HG02610 (cell line): Measurements from ENCODE around the gene MCUB.
"Not testable (repeated sequence)": the region's sequence is repeated elsewhere in the genome, so short reads cannot be mapped to it uniquely, and the experiment has no call there.

ENCODE experiments used
- ATAC-seq: cut with Tn5 transposase; IDR thresholded peaks from one replicate; pipeline ENCODE4 v1.9.1; 2021; ENCODE audit warnings: mild to moderate bottlenecking, moderate library complexity; ENCODE audit not compliant: unreplicated experiment

MCUB gene

DNA sequence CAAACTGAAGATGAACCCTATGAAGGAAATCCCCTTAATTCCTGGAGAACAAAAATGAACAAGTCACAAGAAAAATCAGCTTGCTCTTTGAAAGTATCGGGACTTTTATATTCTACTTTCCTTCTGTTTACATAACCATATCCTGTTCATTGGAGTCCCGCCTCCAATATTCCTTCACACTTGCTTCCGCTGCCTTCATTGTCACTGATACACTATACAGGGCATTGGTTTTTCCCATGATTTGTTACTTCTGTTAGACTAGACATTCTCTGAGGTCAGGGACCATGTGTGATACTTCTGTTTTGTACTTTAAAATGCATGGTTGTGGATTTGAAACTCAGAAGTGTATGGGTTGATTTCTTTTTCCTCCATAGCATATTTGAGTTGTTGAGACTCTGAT lies 18.8 kb downstream of the MCUB start:
- ATAC-seq = no peak

DNA sequence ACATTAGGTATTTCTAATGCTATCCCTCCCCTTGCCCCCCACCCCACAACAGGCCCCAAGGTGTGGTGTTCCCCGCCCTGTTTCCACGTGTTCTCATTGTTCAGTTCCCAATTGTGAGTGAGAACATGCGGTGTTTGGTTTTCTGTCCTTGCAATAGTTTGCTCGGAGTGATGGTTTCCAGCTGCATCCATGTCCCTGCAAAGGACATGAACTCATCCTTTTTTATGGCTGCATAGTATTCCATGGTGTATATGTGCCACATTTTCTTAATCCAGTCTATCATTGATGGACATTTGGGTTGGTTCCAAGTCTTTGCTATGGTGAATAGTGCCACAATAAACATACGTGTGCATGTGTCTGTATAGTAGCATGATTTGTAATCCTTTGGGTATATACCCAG lies 20.0 kb downstream of the MCUB start:
- ATAC-seq = not testable (repeated sequence)

DNA sequence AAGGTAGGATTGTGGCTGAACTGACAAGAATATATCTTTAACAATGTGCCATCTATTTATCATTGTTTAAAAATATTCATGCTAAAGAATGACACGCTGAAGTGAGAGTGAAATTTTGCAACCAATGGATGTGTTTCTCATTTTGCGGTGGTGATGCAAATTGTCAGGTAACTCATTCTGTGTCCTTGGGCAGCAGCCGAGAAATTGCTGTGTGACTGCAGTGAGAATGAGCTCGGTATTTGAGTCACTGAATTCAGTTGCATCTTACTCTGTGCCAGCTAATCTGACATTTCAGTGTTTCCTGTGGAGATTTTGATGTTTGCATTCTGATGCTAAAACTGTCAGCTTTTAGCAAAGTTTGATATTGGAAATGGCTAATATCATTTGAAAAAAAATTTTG lies 28.1 kb downstream of the MCUB start:
- peak; percentile 98 for ATAC-seq

GRCh38 chr4:109589119-109589518 lies 29.1 kb downstream of the MCUB start:
- no peak for ATAC-seq

- no peak for ATAC-seq
These were observed 29.6 kb downstream of the MCUB start for GRCh38 chr4:109589605-109590004.

DNA sequence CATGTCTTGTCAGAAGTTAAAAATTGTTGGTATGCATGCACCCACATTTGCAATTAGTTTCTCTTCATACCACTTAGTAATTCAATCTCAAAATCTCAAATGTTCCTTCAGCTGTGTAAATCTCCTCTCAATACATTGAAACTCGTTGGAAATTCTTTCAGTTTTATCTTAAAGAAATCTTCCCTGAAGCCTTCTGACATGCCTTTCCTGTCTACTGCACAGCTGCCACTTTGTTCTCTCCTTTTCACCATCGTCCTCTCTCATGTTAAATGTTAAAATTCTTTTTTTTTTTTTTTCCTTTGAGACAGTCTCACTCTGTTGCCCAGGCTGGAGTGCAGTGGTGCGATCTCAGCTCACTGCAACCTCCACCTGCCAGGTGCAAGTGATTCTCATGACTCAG lies 30.9 kb downstream of the MCUB start:
- no peak for ATAC-seq

- ATAC-seq = no peak
These were observed 32.3 kb downstream of the MCUB start for GRCh38 chr4:109592367-109592766.

DNA sequence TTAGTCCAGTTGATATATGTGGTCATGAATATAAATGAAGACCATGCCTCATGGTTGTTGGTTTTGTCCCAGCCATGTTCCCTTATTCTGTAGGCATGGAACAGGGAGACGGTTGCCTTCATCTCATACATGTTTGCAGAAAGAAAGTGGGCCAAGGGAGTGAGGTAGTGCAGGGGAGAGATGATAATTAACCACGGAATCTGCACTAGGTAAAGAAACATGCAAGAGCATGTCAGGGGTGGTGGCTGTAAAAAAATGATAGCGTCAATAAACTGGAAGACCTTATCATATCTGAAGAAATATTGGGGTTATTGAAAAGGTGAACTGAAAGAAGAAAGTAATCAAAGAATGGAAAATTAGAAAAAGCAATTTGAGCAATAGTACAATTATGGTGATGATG lies 35.1 kb downstream of the MCUB start:
- ATAC-seq = not testable (repeated sequence)

- ATAC-seq = not testable (repeated sequence)
These were observed 36.5 kb downstream of the MCUB start for GRCh38 chr4:109596420-109597085.

DNA sequence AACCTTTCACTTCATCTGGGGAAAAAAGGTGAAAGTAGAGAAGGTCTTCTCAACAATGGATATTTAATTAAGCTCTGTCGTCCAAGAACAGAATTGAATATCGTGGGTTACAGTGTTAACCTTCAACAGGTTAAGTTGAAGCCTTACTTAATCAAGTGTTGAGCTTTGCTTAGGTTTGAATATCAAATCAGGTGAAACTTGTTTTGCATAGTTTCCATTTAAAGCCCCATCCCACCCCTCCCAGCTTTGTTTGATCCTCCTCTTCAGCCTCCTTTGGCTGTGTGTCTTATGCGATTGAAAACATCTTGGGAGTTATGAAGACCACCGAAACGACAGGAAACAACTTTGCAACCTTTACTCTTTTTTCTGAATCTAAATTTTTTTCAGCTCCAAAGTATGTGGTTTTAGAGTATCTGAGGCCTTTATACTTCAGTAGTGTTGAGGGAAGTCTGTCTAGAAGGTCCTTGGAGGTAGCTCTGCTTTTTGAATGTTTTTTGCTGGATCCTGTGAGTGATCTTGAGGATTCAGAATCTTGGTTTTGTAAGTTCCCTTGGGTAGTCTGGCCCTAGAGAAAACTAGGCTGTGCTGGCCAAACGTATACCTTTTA lies 39.1 kb downstream of the MCUB start:
- no peak for ATAC-seq

GRCh38 chr4:109600431-109600830 lies 40.4 kb downstream of the MCUB start:
- no peak for ATAC-seq

DNA sequence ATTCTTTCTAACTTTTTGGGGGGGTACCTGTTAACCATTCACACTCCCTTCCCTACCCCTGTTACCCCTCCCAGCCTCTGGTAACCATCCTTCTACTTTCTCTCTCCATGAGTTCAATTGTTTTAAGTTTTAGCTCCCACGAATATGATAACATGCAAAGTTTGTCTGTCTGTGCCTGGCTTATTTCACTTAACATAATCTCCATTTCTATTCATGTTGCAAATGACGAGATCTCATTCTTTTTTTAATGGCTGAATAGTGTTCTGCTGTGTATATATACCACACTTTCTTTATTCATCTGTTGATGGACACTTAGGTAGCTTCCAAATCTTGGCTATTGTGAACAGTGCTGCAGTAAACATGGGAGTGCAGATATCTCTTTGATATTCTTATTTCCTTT lies 41.3 kb downstream of the MCUB start:
- no peak for ATAC-seq

DNA sequence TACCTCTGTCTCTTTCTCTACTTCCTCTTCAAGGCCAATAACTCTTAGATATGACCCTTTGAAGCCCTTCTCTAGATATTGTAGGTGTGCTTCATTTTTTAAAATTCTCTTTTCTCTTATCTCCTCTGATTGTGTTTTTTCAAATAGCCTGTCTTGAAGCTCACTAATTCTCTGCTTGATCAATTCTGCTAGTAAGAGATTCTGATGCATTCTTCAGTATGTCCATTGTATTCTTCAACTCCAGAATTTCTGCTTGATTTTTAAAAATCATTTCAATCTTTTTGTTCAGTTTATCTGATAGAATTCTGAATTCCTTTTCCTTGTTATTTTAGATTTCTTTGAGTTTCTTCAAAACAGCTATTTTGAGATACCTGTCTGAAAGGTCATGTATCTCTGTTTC lies 47.9 kb downstream of the MCUB start:
- no peak for ATAC-seq

- no peak for ATAC-seq
These were observed 48.8 kb downstream of the MCUB start for GRCh38 chr4:109608879-109609278.

- no peak for ATAC-seq
These were observed 49.4 kb downstream of the MCUB start for GRCh38 chr4:109609431-109609830.

- no peak for ATAC-seq
These were observed 50.4 kb downstream of the MCUB start for GRCh38 chr4:109610489-109610888.

DNA sequence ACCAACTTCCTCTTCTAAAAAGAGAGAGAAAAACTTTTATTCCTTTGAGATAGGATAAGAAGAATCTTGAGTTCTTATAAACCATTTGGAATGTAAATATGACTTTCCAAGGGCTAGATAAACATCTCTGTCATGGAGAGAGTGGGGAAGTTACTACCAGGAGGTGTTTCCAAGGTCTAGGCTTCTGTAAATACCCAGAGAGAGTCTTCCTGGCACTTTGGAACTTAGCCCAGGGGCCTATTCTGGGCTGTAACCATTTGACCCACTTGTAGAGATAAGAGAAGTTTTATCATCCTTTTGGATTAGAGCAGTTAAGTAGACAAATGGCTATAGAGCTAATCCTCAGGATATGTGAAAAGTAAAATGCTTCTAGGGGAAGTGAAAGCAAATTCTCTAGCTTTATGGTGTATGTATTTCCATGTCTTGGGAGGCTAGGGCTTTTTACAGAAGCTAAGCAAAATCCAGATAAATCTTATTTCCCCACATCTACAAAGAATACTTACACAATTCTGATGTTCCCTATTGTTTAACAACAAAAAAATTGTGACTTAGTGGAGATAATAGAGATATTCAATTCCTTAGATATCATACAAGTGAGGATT lies 51.1 kb downstream of the MCUB start:
- no peak for ATAC-seq

DNA sequence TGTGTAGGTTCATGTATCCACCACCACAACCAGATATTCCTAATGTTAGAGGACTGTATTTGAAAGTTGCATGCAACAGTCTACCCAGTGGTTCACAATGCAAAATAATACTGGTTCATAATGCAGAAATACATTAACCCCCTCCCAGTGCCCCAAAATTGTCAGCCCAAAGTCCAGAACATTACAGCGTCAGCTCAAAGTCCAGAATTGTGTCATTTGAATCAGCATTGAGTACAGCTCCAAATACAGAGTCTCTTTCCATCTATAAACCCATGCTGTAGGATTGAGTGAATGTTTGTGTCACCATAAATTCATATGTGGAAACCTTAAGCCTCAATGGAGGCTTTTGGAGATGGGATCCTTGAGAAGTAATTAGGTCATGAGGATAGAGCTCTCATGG lies 54.0 kb downstream of the MCUB start:
- ATAC-seq = no peak

DNA sequence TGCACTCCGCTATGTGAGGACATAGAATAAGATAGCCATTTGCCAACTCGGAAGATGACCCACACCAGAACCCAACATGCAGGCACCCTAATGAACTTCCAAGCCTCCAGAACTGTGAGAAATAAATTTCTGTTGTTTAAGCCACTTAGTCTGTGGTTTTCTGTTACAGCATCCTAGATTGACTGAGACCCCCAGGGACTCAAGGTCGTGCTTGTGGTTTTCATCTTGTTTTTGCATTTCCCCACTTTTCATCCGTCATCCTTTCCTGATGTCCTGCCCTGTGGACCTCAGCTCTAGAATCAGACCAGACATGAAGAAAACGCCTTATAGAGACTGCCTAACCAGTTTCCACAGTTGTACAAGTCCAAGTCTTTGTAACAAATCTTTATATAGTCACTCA lies 54.4 kb downstream of the MCUB start:
- ATAC-seq = no peak

DNA sequence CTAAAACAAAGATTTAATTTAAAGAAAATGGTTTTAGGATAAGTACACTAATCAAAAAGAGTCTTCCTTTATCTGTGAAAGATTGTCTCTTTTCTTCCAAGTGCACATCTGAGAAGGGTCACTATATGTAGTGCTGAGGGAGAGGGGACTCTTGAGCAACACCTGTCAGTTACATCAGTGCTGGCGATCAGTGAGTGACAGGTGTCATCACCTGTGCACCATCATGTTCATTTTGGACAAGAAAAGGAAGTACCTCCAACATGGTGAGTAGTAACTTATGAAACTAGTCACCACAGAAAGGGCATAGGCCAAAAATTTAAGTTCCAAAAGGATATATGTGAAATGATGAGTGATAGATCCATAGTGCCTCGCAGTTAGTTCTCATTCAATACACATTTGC lies 55.7 kb downstream of the MCUB start:
- no peak for ATAC-seq

DNA sequence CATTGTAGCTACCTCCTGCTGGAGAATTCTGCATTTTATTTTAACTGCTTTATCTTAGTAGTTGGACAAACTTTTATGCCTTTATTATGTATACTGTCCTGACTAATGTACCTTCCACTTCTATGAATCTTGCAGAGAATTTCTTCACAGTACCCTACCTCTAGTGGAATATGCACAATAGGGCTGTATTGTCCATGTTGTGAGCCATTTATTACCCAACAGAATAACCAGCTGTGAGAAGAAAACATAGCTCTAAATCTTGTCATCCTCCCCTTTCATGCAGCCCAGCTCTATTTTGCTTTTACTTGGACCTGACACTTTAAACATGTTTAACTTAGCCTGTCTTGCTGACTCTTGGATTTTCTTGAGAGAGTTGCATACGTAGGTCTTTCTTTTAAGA lies 56.2 kb downstream of the MCUB start:
- ATAC-seq = no peak

GRCh38 chr4:109622626-109623025 lies 62.6 kb downstream of the MCUB start:
- ATAC-seq = no peak

DNA sequence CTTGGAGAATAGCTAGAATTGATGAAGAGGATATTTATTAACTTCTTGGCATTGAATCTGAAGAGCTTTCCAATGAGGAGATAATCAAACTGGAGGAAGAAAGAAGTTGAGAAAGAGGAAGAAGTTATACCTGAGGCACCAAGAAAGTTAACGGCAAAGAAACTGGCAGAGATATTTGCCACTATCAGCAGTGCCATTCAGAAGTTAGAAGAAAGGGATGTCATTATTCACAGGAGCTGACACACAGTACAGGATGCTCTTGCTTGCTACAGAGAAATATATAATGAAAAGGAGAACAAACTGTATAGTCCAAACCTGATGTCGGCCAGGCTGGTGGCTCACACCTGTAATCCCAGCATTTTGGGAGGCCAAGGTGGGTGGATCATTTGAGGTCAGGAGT lies 64.5 kb downstream of the MCUB start:
- ATAC-seq = no peak
